ENCODE measurements around the gene SLC4A4.
A peak's percentile ranks its signal among the peaks of the same experiment; 100 is the strongest.

The SLC4A4 gene

GRCh38 chr4:71338846-71339593 is at the start of gene SLC4A4:
SLC4A4 (plus strand) TSS chr4:71339020.
- peak; percentile 7 for DNase-seq

- DNase-seq: no peak
Observed at GRCh38 chr4:71290074-71290473, 48.7 kb upstream of the SLC4A4 start.

GRCh38 chr4:71290476-71290875 is 48.3 kb upstream of the SLC4A4 start:
- DNase-seq: no peak

- no peak for DNase-seq
Observed at GRCh38 chr4:71292228-71292627, 46.6 kb upstream of the SLC4A4 start.

GRCh38 chr4:71293705-71294104 is 45.1 kb upstream of the SLC4A4 start:
- no peak for DNase-seq

- no peak for DNase-seq
Observed at GRCh38 chr4:71294301-71294700, 44.5 kb upstream of the SLC4A4 start.

- DNase-seq: no peak
Observed at GRCh38 chr4:71296945-71297344, 41.9 kb upstream of the SLC4A4 start.

GRCh38 chr4:71300362-71300761 is 38.5 kb upstream of the SLC4A4 start:
- DNase-seq: no peak

- DNase-seq: no peak
Observed at GRCh38 chr4:71300964-71301363, 37.9 kb upstream of the SLC4A4 start.

- no peak for DNase-seq
Observed at GRCh38 chr4:71303287-71303686, 35.5 kb upstream of the SLC4A4 start.

GRCh38 chr4:71303850-71304249 is 35.0 kb upstream of the SLC4A4 start:
- DNase-seq: no peak

GRCh38 chr4:71304289-71304850 is 34.5 kb upstream of the SLC4A4 start:
- DNase-seq: no peak

- no peak for DNase-seq
Observed at GRCh38 chr4:71307729-71308128, 31.1 kb upstream of the SLC4A4 start.

GRCh38 chr4:71322425-71322824 is 16.4 kb upstream of the SLC4A4 start:
- DNase-seq: no peak

GRCh38 chr4:71333368-71333767 is 5.5 kb upstream of the SLC4A4 start:
- no peak for DNase-seq

GRCh38 chr4:71333960-71334359 is 4.9 kb upstream of the SLC4A4 start:
- DNase-seq: no peak

- no peak for DNase-seq
Observed at GRCh38 chr4:71334465-71334882, 4.3 kb upstream of the SLC4A4 start.

GRCh38 chr4:71343670-71344466 is 5.0 kb downstream of the SLC4A4 start:
- no peak for DNase-seq

GRCh38 chr4:71346710-71347109 is 7.9 kb downstream of the SLC4A4 start:
- DNase-seq: no peak

- DNase-seq: no peak
Observed at GRCh38 chr4:71348586-71348985, 9.8 kb downstream of the SLC4A4 start.

GRCh38 chr4:71355045-71355444 is 16.2 kb downstream of the SLC4A4 start:
- no peak for DNase-seq

GRCh38 chr4:71355971-71356370 is 17.2 kb downstream of the SLC4A4 start:
- no peak for DNase-seq

GRCh38 chr4:71356924-71357663 is 18.3 kb downstream of the SLC4A4 start:
- DNase-seq: no peak

Measured in CD4-positive, alpha-beta T cell treated with Interleukin-21 for 1 hour (primary cell).